ENCODE results near the gene TMEM132D.

DNA sequence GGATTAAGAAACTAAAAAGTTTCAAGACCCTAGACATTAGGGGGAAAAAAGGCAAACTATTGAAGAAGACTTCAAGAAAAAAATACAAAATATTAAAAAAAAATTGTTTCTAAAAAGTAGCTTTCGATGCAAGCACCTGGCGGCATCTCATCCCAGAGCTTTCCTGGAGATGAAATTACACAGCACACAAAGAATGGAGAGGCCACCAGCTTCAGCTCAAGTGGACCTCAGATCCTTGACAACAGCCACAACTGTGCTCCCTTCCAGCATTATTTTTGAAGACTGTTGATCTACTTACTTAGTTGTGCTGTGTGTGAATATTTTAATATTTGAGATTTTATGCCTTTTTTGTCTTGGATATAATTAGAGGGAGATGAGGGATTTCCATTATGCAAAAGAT, 571.5 kb downstream of the TMEM132D start:
- TF ChIP-seq, protein P1, sequence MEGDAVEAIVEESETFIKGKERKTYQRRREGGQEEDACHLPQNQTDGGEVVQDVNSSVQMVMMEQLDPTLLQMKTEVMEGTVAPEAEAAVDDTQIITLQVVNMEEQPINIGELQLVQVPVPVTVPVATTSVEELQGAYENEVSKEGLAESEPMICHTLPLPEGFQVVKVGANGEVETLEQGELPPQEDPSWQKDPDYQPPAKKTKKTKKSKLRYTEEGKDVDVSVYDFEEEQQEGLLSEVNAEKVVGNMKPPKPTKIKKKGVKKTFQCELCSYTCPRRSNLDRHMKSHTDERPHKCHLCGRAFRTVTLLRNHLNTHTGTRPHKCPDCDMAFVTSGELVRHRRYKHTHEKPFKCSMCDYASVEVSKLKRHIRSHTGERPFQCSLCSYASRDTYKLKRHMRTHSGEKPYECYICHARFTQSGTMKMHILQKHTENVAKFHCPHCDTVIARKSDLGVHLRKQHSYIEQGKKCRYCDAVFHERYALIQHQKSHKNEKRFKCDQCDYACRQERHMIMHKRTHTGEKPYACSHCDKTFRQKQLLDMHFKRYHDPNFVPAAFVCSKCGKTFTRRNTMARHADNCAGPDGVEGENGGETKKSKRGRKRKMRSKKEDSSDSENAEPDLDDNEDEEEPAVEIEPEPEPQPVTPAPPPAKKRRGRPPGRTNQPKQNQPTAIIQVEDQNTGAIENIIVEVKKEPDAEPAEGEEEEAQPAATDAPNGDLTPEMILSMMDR (IDR thresholded peaks at IDR 0.05; ENCODE audit: insufficient read depth, low read depth, low read length): no peak
- no peak for TF ChIP-seq EZH2 (IDR thresholded peaks at IDR 0.05; ENCODE audit: insufficient read depth, low read length)

Data from astrocyte (in vitro differentiated cells and primary cell).